CD4-positive, alpha-beta T cell (primary cell): ENCODE measurements around the gene PAPSS2. TPM values are rescaled to one million over a fixed set of nuclear protein-coding genes. Genes with fewer than 3 reads are reported as not detected.

Source experiments
- ATAC-seq: fragments of 200-7000 bp; cut with Tn5 transposase; one replicate; pipeline ENCODE4 v1.10.0; 2022; ENCODE audit warnings: mild to moderate bottlenecking; ENCODE audit not compliant: poor library complexity
- CTCF ChIA-PET: fragments of 350-600 bp; sonication (Branson Sonifier 250); formaldehyde crosslinking; loops from one replicate; lab custom pipeline; 2021; ENCODE audit warnings: antibody characterized with exemption, inconsistent platforms; lab: Charles Lee
- POLR2A ChIA-PET: fragments of 350-600 bp; sonication (Branson Sonifier 250); formaldehyde crosslinking; loops from one replicate; lab custom pipeline; 2021; ENCODE audit warnings: antibody characterized with exemption, inconsistent platforms; lab: Charles Lee
- DNase-seq, 14 experiments: peaks; one replicate each; pipeline ENCODE4 v3.0.0-alpha.2; 2013 to 2020; ENCODE audit warnings: mixed read lengths in 2 of 14
- H3K27ac ChIP-seq, 2 donors: one replicate each; pipeline versions ENCODE4 v1.5.1 to v1.7.0; 2013; ENCODE audit warnings: low read length in 2 of 2, low read depth in 1 of 2, mild to moderate bottlenecking in 1 of 2
- H3K27me3 ChIP-seq, 2 experiments: 1 replicate in 1 of 2; 2 replicates in 1 of 2; pipeline versions ENCODE4 v1.6.1 to v1.7.0; 2013; ENCODE audit warnings: low read length in 2 of 2, control low read depth in 1 of 2, mild to moderate bottlenecking in 1 of 2, moderate library complexity in 1 of 2; ENCODE audit not compliant: insufficient read depth in 2 of 2, control insufficient read depth in 1 of 2
- H3K36me3 ChIP-seq: one replicate; pipeline ENCODE4 v1.6.1; 2013; ENCODE audit warnings: low read length, control low read depth; ENCODE audit not compliant: insufficient read depth
- H3K4me1 ChIP-seq: one replicate; pipeline ENCODE4 v1.6.1; 2013; ENCODE audit warnings: low read length, control low read depth; ENCODE audit not compliant: insufficient read depth
- H3K4me3 ChIP-seq: one replicate; pipeline ENCODE4 v1.5.1; 2013; ENCODE audit warnings: mild to moderate bottlenecking, low read length, moderate library complexity
- H3K9me3 ChIP-seq, 2 experiments: 1 replicate in 1 of 2; 2 replicates in 1 of 2; pipeline versions ENCODE4 v1.6.1 to v1.7.0; 2013; ENCODE audit warnings: low read length in 2 of 2, mild to moderate bottlenecking in 2 of 2, control low read depth in 1 of 2, moderate library complexity in 1 of 2; ENCODE audit not compliant: control insufficient read depth in 1 of 2, insufficient read depth in 1 of 2
- H3K27ac Mint-ChIP-seq: one replicate; pipeline ENCODE4 v1.8.0; 2020; ENCODE audit warnings: mixed read lengths
- H3K27me3 Mint-ChIP-seq: one replicate; pipeline ENCODE4 v1.8.0; 2021; ENCODE audit warnings: mixed read lengths
- H3K36me3 Mint-ChIP-seq: one replicate; pipeline ENCODE4 v1.8.0; 2021; ENCODE audit warnings: low read depth, mixed read lengths
- H3K4me1 Mint-ChIP-seq: one replicate; pipeline ENCODE4 v1.8.0; 2021; ENCODE audit warnings: low read depth, mixed read lengths
- H3K4me3 Mint-ChIP-seq: one replicate; pipeline ENCODE4 v1.8.0; 2020; ENCODE audit warnings: mild to moderate bottlenecking, mixed read lengths
- H3K9me3 Mint-ChIP-seq: one replicate; pipeline ENCODE4 v1.8.0; 2020; ENCODE audit warnings: mixed read lengths
- CTCF ChIP-seq: fragments of 200-600 bp; IDR thresholded peaks from one replicate; pipeline ENCODE4 v1.8.0; 2022; ENCODE audit warnings: antibody characterized with exemption, mild to moderate bottlenecking
- intact Hi-C, 2 experiments: fragments of 100-400 bp; cut with DNase I in 1 of 2; cut with micrococcal nuclease in 1 of 2; formaldehyde crosslinking; loops; one replicate each; pipeline versions ENCODE4 v1.15.1 to v1.9.0; 2023 to 2025; cut with DNase I, micrococcal nuclease
- total RNA-seq, 174 experiments: library from RNA in 2 of 174; stranded (reverse) in 2 of 174; gene quantifications; one replicate each; pipeline ENCODE4 v1.2.3 and lab custom pipeline; 2021 to 2026

PAPSS2 gene
- total RNA-seq, 2 experiments from 2014 or later: not detected

GRCh38 chr10:87674943-87675342 is 15.3 kb downstream of the PAPSS2 start:
- no peaks in the 10 kb centered on the region for H3K36me3 ChIP-seq
- ATAC-seq (no peak), DNase-seq (no peak)
- no peak overlapping the region for H3K27ac ChIP-seq
- Mint-ChIP-seq H3K27ac (no peak overlapping the region), H3K9me3 (no peaks in the 10 kb centered on the region), H3K36me3 (no peaks in the 10 kb centered on the region), H3K27me3 (peaks cover 18% of the 10 kb centered on the region), H3K4me1 (no peaks in the 10 kb centered on the region), H3K4me3 (no peak overlapping the region)
- TF ChIP-seq CTCF: no peak
- peaks cover 0 to 10% of the 10 kb centered on the region in 2 experiments for H3K27me3 ChIP-seq
- H3K9me3 ChIP-seq: no peaks in the 10 kb centered on the region
- no peak overlapping the region for H3K4me3 ChIP-seq
- intact Hi-C loops: no loop called here
- POLR2A ChIA-PET: no interaction called here
- CTCF ChIA-PET: no interaction called here
- H3K4me1 ChIP-seq: no peaks in the 10 kb centered on the region

GRCh38 chr10:87675396-87676376 is 16.0 kb downstream of the PAPSS2 start:
- ChIA-PET CTCF (interaction anchor here (0.9 kb wide), 1 partner anchor 11 kb away, joined by 3 read pairs; no protein-coding TSS in a partner anchor), POLR2A (no interaction called here)
- Mint-ChIP-seq H3K9me3 (no peaks in the 10 kb centered on the region), H3K27ac (no peak overlapping the region), H3K4me1 (no peaks in the 10 kb centered on the region), H3K4me3 (no peak overlapping the region), H3K36me3 (no peaks in the 10 kb centered on the region), H3K27me3 (peaks cover 15% of the 10 kb centered on the region)
- Histone ChIP-seq H3K9me3 (no peaks in the 10 kb centered on the region), H3K36me3 (no peaks in the 10 kb centered on the region), H3K4me3 (no peak overlapping the region), H3K27me3 (peaks cover 0 to 2% of the 10 kb centered on the region in 2 experiments), H3K4me1 (no peaks in the 10 kb centered on the region), H3K27ac (no peak overlapping the region)
- ATAC-seq: no peak
- intact Hi-C loops: no loop called here
- no peak for TF ChIP-seq CTCF
- DNase-seq: no peak

GRCh38 chr10:87677595-87677994 is 17.9 kb downstream of the PAPSS2 start:
- no peak for ATAC-seq
- no peak for DNase-seq
- no peak overlapping the region for H3K4me3 ChIP-seq
- intact Hi-C loops: no loop called here
- Mint-ChIP-seq H3K4me1 (no peaks in the 10 kb centered on the region), H3K27me3 (peaks cover 18% of the 10 kb centered on the region), H3K4me3 (no peak overlapping the region), H3K9me3 (no peaks in the 10 kb centered on the region), H3K36me3 (no peaks in the 10 kb centered on the region), H3K27ac (no peak overlapping the region)
- no peaks in the 10 kb centered on the region for H3K36me3 ChIP-seq
- POLR2A ChIA-PET: no interaction called here
- H3K9me3 ChIP-seq: no peaks in the 10 kb centered on the region
- no peaks in the 10 kb centered on the region for H3K4me1 ChIP-seq
- no peaks in the 10 kb centered on the region for H3K27me3 ChIP-seq
- H3K27ac ChIP-seq: no peak overlapping the region
- TF ChIP-seq CTCF: no peak
- CTCF ChIA-PET: no interaction called here
